Esophagus squamous epithelium (tissue), 4 donors: ENCODE measurements around the gene ZNF24.

Source experiments
- CTCF ChIP-seq, 6 experiments: fragments of 450-650 bp in 4 of 6; fragments of 200-600 bp in 2 of 6; sonication (generic) in 2 of 6; IDR thresholded peaks; one replicate each; pipeline ENCODE4 v1.5.1; 2016 to 2019; ENCODE audit warnings: antibody characterized with exemption in 6 of 6, mild to moderate bottlenecking in 4 of 6, moderate library complexity in 4 of 6
- POLR2A ChIP-seq, 4 donors: fragments of 450-650 bp; IDR thresholded peaks; one replicate each; pipeline ENCODE4 v1.6.1; 2017; ENCODE audit warnings: antibody characterized with exemption in 4 of 4, mild to moderate bottlenecking in 4 of 4, moderate library complexity in 3 of 4

- TF ChIP-seq CTCF (IDR thresholded peaks at IDR 0.05) (no peak), POLR2A (IDR thresholded peaks at IDR 0.05) (peak in 2 of 4 donors; percentile 64 to 76)
These were observed at the start of gene ZNF24 for GRCh38 chr18:35343936-35344735.
